Activated CD4-positive, CD25-positive, alpha-beta regulatory T cell treated with anti-CD3 and anti-CD28 coated beads, Interleukin-2, amount 50 U/mL, for 16 hours (primary cell): ENCODE data around the gene ADNP2.

Experiments used
- DNase-seq: peaks from one replicate; pipeline ENCODE4 v3.0.0-alpha.2; 2020; ENCODE audit warnings: low read depth, low spot score

Gene ADNP2

GRCh38 chr18:80108739-80109675 lies at the start of gene ADNP2:
ADNP2 (plus strand) TSS chr18:80109262; CDS start chr18:80117543, 8,281 bp downstream.
- DNase-seq, result peak; percentile 66

DNA sequence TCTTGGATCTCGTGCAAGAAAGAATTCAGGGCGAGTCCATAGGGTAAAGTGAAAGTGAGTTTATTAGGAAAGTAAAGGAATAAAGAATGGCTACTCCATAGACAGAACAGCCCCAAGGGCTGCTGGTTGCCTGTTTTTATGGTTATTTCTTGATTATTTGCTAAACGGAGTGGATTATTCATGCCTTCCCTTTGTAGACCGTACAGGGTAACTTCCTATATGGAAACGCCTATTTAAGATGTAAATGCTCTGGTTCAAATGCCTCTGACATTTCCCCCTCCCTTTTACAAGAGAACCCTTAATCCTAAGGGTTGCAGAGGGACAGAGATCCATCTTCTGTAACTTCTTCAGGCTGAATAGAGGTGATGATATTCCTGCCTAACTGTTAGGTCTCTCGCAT lies 49.1 kb upstream of the ADNP2 start:
- no peak for DNase-seq

DNA sequence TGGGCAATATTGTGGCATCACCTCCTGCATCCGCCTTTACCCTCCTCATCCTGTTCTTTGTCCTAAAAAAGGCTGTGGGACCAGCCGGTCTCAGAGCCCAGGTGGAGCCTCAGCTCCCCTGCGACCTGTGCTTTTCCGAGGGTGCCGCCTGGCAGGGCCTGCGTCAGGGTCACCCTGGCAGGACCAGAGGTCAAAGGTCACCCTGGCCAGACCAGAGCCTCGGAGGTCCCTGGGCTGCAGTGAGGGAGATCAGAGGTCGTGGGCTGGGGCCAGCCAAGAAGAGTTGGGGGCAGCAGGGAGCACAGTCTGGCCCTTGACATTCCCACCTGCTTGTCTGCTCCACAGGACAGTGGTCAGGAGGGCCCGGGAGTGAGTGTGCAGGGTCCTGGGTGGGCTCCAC lies 43.4 kb upstream of the ADNP2 start:
- DNase-seq, result no peak

DNA sequence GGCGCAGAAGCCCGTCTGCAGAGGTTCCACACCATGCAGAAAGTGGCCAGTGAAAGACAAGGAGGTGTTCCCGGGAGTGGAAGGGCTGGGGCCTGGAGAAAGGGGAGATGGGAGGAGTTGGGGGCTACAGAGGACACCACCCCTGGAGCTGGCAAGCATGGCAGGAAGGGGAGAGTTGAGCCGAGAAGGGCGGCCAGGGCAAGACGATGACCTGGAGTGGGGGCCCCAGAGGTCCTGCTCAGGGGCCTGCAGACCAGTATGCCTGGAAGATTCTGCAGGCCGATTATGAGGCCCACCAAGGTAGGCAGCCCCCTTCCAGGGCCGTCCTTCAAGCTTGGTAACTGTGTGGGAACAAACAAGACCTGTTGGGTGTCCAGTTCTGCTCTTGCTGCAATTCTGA lies 41.7 kb upstream of the ADNP2 start:
- DNase-seq, result no peak

GRCh38 chr18:80067897-80068296 lies 41.2 kb upstream of the ADNP2 start:
- DNase-seq, result no peak

GRCh38 chr18:80068571-80069272 lies 40.3 kb upstream of the ADNP2 start:
- DNase-seq, result no peak

DNA sequence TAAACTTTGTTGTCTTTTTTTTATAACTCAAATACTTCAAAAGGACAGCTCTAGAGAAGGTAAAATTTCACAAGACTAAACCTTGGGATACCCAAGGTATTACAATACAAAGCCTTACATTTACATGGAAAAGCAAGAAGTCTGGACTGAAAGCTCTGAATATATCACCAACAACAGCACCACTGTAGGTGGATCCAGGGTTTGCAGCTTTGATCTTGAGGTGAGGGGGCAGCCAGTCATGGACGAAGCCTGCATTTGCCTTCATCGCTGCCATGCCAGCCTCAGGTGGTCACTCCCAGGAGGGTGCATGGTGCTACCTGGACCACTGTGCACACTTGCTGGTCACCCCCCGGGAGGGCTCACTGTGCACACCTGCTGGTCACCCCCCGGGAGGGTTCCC lies 38.2 kb upstream of the ADNP2 start:
- DNase-seq, result no peak

DNA sequence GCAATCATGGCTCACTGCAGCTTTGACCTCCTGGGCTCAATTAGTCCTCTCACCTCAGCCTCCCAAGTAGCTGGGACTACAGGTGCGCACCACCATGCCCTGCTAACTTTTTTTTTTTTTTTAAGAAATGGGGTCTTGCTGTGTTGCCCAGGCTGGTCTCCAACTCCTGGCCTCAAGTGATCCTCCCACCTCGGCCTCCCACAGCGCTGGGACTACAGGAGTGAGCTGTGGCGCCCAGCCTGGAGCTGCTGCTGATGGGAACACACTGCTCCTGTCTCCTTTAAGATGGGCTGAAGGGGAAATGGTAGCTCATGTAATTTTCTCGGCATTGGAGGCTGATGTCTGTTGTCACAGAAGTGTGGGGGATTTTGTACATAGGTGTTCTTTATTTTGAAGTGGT lies 34.9 kb upstream of the ADNP2 start:
- no peak for DNase-seq

DNA sequence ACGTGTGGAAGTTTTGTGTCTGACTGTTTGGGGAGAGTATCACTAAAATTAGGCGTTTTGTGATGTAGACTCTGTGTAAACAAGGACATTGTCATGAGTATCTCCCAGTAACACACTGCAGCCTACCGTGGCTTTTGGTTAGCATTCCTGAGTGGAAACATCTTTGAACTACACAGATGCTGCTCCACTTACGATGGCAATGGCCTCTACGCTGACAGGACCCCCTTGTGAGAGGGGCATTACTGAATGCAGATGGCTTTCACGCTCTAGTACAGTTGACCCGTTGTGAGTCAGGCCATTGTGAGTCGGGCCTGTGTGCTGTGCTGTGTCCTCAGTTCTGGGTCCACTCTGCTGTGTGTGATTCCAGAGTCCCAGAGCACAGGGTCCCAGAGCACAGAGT lies 34.4 kb upstream of the ADNP2 start:
- no peak for DNase-seq

DNA sequence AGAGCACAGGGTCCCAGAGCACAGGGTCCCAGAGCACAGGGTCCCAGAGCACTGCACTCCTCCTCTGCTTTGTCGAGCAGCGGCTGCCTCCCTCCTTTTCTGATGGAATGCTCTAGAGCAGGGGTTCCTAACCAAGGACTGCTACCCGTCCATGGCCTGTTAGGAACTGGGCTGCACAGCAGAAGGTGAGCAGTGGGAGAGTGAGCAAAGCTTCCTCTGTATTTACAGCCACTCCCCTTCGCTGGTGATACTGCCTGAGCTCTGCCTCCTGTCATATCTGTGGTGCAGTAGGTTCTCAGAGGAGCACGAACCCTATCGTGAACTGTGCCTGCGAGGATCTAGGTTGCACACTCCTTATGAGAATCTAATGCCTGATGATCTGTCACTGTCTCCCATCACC lies 33.1 kb upstream of the ADNP2 start:
- no peak for DNase-seq

DNA sequence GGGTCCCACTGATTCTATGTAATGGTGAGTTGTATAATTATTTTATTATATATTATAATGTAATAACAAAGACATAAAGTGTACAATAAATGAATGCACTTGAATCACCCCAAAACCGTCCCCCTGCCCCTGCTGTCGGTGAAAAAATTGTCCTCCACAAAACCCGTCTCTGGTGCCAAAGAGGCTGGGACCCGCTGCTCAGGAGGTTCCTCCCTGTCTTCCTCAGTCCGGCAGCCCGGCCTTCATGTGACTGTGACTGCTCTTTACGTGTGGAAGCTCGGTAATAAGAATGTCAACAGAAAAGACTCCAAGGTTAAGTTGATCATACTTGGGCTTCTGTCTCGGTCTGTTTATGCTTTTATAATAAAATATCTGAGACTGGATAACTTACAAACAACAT lies 32.7 kb upstream of the ADNP2 start:
- DNase-seq, result no peak

GRCh38 chr18:80077873-80078272 lies 31.2 kb upstream of the ADNP2 start:
- DNase-seq, result no peak

- no peak for DNase-seq
Measured at GRCh38 chr18:80086281-80086680, 22.8 kb upstream of the ADNP2 start.

DNA sequence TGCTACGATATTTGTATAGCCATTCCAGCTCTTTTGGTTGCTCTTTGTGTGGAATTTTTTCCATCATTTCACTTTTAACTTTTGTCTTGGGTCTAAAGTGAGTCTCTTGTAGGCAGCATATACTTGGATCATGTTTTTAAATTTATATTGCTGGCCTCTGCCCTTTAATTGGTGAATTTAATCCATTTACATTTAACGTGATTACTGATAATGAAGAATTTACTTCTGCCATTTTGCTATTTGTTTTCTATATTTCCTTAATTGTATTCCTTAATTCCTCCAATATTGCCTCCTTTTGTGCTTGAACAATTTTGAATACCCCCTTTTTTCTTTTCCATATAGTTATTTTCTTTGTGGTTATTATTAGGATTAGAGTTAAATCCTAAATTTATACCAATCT lies 21.0 kb upstream of the ADNP2 start:
- no peak for DNase-seq

DNA sequence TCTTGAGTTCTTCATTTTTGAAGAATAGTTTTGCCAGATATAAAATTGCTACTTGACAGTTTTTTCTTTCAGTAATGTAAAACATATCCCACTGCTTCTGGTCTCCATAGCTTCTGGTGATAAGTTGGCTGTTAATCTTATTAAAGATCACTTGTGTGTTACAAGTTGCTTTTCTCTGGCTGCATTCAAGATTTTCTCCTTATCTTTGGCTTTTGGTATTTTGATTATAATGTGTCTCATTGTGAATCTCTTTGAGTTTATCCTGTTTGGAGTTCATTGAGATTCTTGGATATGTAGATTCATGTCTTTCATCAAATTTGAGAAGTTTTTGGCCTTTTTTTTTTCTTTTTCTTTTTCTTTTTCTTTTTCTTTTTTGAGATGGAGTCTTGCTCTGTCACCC lies 20.2 kb upstream of the ADNP2 start:
- DNase-seq, result no peak

GRCh38 chr18:80095414-80095813 lies 13.6 kb upstream of the ADNP2 start:
- DNase-seq, result no peak

GRCh38 chr18:80096032-80096565 lies 13.0 kb upstream of the ADNP2 start:
- DNase-seq, result no peak

DNA sequence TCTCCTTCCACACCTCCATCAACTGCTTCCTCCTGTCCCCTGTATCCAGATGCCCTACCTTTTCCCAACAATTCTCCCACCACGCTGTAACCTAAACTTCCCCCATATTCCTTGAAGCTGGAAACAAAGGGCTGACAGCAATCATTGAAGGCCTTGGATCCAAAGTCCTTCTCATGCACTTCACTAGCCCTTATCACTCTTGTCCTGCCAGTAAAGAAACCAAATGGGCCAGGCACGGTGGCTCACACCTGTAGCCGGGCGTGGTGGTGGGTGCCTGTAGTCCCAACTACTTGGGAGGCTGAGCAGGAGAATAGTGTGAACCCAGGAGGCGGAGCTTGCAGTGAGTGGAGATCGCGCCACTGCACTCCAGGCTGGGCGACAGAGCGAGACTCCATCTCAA lies 11.9 kb upstream of the ADNP2 start:
- no peak for DNase-seq

GRCh38 chr18:80103231-80103630 lies 5.8 kb upstream of the ADNP2 start:
- no peak for DNase-seq

DNA sequence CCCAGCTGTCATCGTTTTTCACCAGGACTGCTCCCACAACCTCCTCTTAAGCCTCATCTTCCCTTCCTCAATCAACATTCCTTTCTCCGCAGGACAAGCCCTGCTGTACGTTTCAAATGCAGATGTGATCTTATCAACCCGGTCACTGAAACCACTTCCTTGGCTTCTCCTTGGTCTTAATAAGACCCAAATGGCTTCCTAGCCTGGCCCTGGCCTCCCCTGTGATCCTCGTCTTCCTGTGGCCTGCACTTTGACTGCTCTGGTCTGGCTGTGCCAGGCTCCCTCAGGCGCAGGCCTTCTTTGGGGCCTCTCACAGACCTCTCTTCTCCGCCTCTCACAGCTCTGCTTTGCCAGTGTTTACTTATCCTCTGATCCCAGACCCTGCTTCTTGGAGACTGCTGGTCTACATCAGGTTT lies 4.7 kb upstream of the ADNP2 start:
- no peak for DNase-seq

DNA sequence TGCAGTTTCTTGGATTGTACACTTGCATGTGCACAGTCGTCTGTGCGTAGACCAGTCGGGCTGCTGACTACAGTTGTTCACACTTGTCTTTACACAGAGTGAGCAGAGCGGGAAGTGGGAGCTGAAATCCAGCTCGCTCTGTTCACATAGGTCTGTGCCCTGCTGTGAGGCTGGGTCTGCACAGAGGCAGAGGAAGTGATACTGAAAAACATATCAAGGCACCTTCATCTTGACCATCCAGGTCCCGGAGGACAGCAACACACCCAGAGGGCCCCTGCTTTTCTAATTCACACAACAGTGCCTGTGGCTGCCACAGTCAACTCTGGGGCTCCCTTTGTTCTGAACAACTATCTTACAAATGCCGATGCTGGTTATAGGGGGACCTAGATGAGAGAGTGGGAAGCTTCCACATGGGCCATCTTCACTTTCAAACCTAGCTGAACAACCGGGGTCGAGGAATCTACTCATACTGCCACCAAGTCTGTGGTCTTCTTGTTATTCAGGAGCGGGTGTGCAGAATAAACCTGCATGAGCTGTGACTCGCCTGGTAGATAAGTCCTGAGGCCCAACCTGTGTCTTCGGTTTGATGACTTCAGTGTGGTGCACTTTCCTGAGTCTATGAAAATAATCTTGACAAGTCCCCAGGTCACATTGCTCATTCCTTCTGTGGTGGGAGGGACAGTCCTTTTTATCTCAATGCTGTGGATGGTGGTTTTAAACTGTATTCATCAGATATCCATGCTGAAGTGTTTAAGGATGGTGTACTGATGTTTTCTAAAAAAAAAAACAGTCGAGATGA lies 3.5 kb upstream of the ADNP2 start:
- DNase-seq, result no peak

DNA sequence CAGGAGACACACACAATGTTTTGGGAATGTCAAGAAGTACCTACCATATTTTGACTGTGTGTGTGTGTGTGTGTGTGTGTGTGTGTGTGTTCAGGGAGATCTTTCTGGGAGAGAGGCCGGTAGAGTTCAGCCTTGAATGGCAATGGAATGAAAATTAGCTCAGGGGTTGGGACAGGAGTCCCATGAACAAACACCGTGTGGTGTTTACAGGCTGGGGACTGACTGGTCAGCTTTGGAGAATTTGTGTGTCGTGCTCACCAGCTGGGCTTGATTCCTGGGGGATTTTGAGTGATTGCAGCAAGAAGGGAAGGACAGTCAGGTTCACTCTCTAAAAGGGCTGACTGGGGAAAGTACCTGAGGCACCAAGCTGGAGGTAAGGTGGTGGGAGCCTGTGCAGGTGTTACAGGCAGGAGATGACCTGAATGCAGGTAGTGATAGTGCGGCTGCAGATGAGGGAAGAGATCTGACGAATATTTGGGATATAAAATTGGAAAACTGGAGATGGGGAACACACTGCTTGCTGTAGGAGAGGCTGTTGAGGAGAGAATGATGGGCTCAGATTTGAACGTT lies 2.5 kb upstream of the ADNP2 start:
- no peak for DNase-seq
